IPS DF 4.7 (cell line): ENCODE results near the gene AMTN.
"Not testable (repeated sequence)": the region's sequence is repeated elsewhere in the genome, so short reads cannot be mapped to it uniquely, and the experiment has no call there.

Experiments
- DNase-seq: peaks from one replicate; pipeline ENCODE4 v3.0.0-alpha.2; 2013; ENCODE audit warnings: low spot score; ENCODE audit errors: extremely low read depth

The AMTN gene

GRCh38 chr4:70518269-70518668, at the start of gene AMTN:
Gene AMTN (plus strand): TSS chr4:70518569. CDS start chr4:70518778, 209 bp downstream.
- no peak for DNase-seq

- DNase-seq = no peak
Measured at GRCh38 chr4:70471897-70472296, 46.5 kb upstream of the AMTN start, which contains the start of gene MUC7. Gene MUC7 (plus strand): TSS chr4:70472197. CDS start chr4:70474022, 1,825 bp downstream.

- no peak for DNase-seq
Measured at GRCh38 chr4:70473679-70474078, 44.7 kb upstream of the AMTN start.

- no peak for DNase-seq
Measured at GRCh38 chr4:70488748-70489147, 29.6 kb upstream of the AMTN start.

- DNase-seq = no peak
Measured at GRCh38 chr4:70496231-70496630, 22.1 kb upstream of the AMTN start.

GRCh38 chr4:70501838-70502237, 16.5 kb upstream of the AMTN start:
- DNase-seq = not testable (repeated sequence)

GRCh38 chr4:70504733-70505132, 13.6 kb upstream of the AMTN start:
- no peak for DNase-seq

- DNase-seq = peak; percentile 14
Measured at GRCh38 chr4:70505151-70505748, 13.1 kb upstream of the AMTN start.

GRCh38 chr4:70508801-70509200, 9.6 kb upstream of the AMTN start:
- DNase-seq = no peak

GRCh38 chr4:70511365-70511764, 7.0 kb upstream of the AMTN start:
- DNase-seq = no peak

- DNase-seq = no peak
Measured at GRCh38 chr4:70515367-70516250, 2.8 kb upstream of the AMTN start.

- no peak for DNase-seq
Measured at GRCh38 chr4:70518716-70519115, 347 bp downstream of the AMTN start.

GRCh38 chr4:70522626-70523025, 4.3 kb downstream of the AMTN start:
- no peak for DNase-seq

GRCh38 chr4:70530997-70531396, 12.6 kb downstream of the AMTN start:
- no peak for DNase-seq

- no peak for DNase-seq
Measured at GRCh38 chr4:70531981-70532380, 13.6 kb downstream of the AMTN start.

GRCh38 chr4:70533211-70533610, 14.8 kb downstream of the AMTN start:
- DNase-seq = no peak

- DNase-seq = no peak
Measured at GRCh38 chr4:70533791-70534190, 15.4 kb downstream of the AMTN start.

GRCh38 chr4:70534886-70535285, 16.5 kb downstream of the AMTN start:
- DNase-seq = not testable (repeated sequence)

GRCh38 chr4:70538869-70539268, 20.5 kb downstream of the AMTN start:
- no peak for DNase-seq

GRCh38 chr4:70544279-70544868, 26.0 kb downstream of the AMTN start:
- no peak for DNase-seq

GRCh38 chr4:70556856-70557255, 38.5 kb downstream of the AMTN start:
- DNase-seq = no peak

- DNase-seq = no peak
Measured at GRCh38 chr4:70559211-70559830, 41.0 kb downstream of the AMTN start.
